ENCODE data around the gene CDHR3. TPM values are rescaled to one million over a fixed set of nuclear protein-coding genes. Genes with fewer than 3 reads are reported as not detected.

Gene CDHR3
- total and polyA plus RNA-seq, 5 donors from 2014 or later: 5.6 to 38.2 (median 8.5) TPM

- H3K27me3 ChIP-seq (ENCODE audit: control insufficient read depth, insufficient read depth, low read length): no peaks in the 10 kb centered on the region
- peaks cover 16 to 42% (median 31%) of the 10 kb centered on the region in 4 donors for H3K4me1 Mint-ChIP-seq
- no peaks in the 10 kb centered on the region for H3K27me3 Mint-ChIP-seq
- H3K27ac Mint-ChIP-seq: no peak overlapping the region
- peak overlapping the region in 1 of 4 donors; percentile 49 for H3K4me3 Mint-ChIP-seq
- no peak overlapping the region for H3K4me3 ChIP-seq (ENCODE audit: low read depth, low read length)
- H3K9me3 Mint-ChIP-seq: no peaks in the 10 kb centered on the region
- no peaks in the 10 kb centered on the region for H3K36me3 ChIP-seq (ENCODE audit: control insufficient read depth, insufficient read depth, low read length)
- DNase-seq (no peak), ATAC-seq (ENCODE audit: low read depth in 2 of 2) (no peak)
- no peak overlapping the region for H3K27ac ChIP-seq (ENCODE audit: insufficient read depth, low read length, poor library complexity, severe bottlenecking)
- H3K4me1 ChIP-seq (ENCODE audit: control insufficient read depth, insufficient read depth, low read length, poor library complexity, severe bottlenecking): peaks cover 10% of the 10 kb centered on the region
- H3K36me3 Mint-ChIP-seq: peaks cover 4% of the 10 kb centered on the region
- no peaks in the 10 kb centered on the region for H3K9me3 ChIP-seq (ENCODE audit: control insufficient read depth in 2 of 2, low read length in 2 of 2)
Measured at GRCh38 chr7:106076537-106076936, 113.5 kb downstream of the CDHR3 start.

- no peaks in the 10 kb centered on the region for H3K27me3 ChIP-seq (ENCODE audit: control insufficient read depth, insufficient read depth, low read length)
- H3K4me1 Mint-ChIP-seq: peaks cover 12 to 26% (median 19%) of the 10 kb centered on the region in 4 donors
- no peak overlapping the region for H3K27ac Mint-ChIP-seq
- H3K36me3 ChIP-seq (ENCODE audit: control insufficient read depth, insufficient read depth, low read length): no peaks in the 10 kb centered on the region
- ATAC-seq (ENCODE audit: low read depth in 2 of 2): no peak
- H3K4me3 Mint-ChIP-seq: no peak overlapping the region
- H3K4me1 ChIP-seq (ENCODE audit: control insufficient read depth, insufficient read depth, low read length, poor library complexity, severe bottlenecking): no peaks in the 10 kb centered on the region
- H3K9me3 ChIP-seq (ENCODE audit: control insufficient read depth in 2 of 2, low read length in 2 of 2): no peaks in the 10 kb centered on the region
- no peak for DNase-seq
- no peak overlapping the region for H3K27ac ChIP-seq (ENCODE audit: insufficient read depth, low read length, poor library complexity, severe bottlenecking)
- peaks cover 8% of the 10 kb centered on the region for H3K36me3 Mint-ChIP-seq
- no peaks in the 10 kb centered on the region for H3K9me3 Mint-ChIP-seq
- no peak overlapping the region for H3K4me3 ChIP-seq (ENCODE audit: low read depth, low read length)
- no peaks in the 10 kb centered on the region for H3K27me3 Mint-ChIP-seq
Measured at GRCh38 chr7:106080300-106080987, 117.4 kb downstream of the CDHR3 start.

- Mint-ChIP-seq H3K27ac (no peak overlapping the region), H3K9me3 (no peaks in the 10 kb centered on the region), H3K27me3 (no peaks in the 10 kb centered on the region), H3K4me3 (no peak overlapping the region), H3K36me3 (peaks cover 8% of the 10 kb centered on the region), H3K4me1 (peaks cover 2 to 23% (median 16%) of the 10 kb centered on the region in 4 donors)
- no peaks in the 10 kb centered on the region for H3K9me3 ChIP-seq (ENCODE audit: control insufficient read depth in 2 of 2, low read length in 2 of 2)
- DNase-seq: no peak
- H3K4me3 ChIP-seq (ENCODE audit: low read depth, low read length): no peak overlapping the region
- no peaks in the 10 kb centered on the region for H3K4me1 ChIP-seq (ENCODE audit: control insufficient read depth, insufficient read depth, low read length, poor library complexity, severe bottlenecking)
- no peaks in the 10 kb centered on the region for H3K27me3 ChIP-seq (ENCODE audit: control insufficient read depth, insufficient read depth, low read length)
- no peak overlapping the region for H3K27ac ChIP-seq (ENCODE audit: insufficient read depth, low read length, poor library complexity, severe bottlenecking)
- no peak for ATAC-seq (ENCODE audit: low read depth in 2 of 2)
- no peaks in the 10 kb centered on the region for H3K36me3 ChIP-seq (ENCODE audit: control insufficient read depth, insufficient read depth, low read length)
Measured at GRCh38 chr7:106082087-106082854, 119.2 kb downstream of the CDHR3 start.

Other genes with a start within 250 kb of the CDHR3 start
- 78.9 TPM for gene ATXN7L1, start 86.7 kb upstream of the CDHR3 start, total RNA-seq
- 10 to 100 TPM; 25.8 to 28.1 (median 26.5) TPM for gene ATXN7L1, start 86.7 kb upstream of the CDHR3 start, polyA plus RNA-seq
- gene SYPL1, start 149.0 kb downstream of the CDHR3 start, total RNA-seq: 37.8 TPM
- 10 to 100 TPM; 56.7 to 80.7 (median 69.8) TPM for gene SYPL1, start 149.0 kb downstream of the CDHR3 start, polyA plus RNA-seq